OCI-LY3 (cell line): ENCODE results near the gene CARD11.

ENCODE experiments used
- EZH2phosphoT487 ChIP-seq: fragments of 200-600 bp; shearing (Covaris generic); IDR thresholded peaks from 2 replicates; pipeline ENCODE4 v1.6.1; 2018; ENCODE audit warnings: antibody characterized with exemption, mixed run types, low read depth
- TF ChIP-seq, protein P1 (sequence below): fragments of 200-600, 300-600 bp; sonication (generic); IDR thresholded peaks from 2 replicates; pipeline ENCODE4 v1.5.1; 2014; ENCODE audit warnings: antibody characterized with exemption, low read length, low read depth

DNA sequence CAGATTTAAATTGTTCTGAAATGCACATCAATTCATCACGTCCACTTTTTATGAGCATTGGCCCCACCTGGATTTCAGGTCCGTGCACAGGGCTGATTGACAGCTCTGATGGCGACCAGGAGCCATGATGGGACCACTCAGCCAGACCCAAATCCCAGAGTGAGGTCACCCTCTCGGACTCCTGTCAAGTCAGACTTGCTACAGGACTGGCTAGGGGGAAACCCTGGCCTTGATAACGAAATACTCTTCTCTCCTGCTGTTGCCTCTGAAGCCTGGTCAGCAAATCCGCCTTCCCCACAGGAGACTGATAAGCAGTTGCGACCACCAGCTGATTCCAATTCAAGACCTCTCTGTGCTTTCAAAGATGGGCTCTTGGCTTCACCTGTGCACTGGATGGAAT is 76.4 kb downstream of the CARD11 start:
- TF ChIP-seq, protein P1, sequence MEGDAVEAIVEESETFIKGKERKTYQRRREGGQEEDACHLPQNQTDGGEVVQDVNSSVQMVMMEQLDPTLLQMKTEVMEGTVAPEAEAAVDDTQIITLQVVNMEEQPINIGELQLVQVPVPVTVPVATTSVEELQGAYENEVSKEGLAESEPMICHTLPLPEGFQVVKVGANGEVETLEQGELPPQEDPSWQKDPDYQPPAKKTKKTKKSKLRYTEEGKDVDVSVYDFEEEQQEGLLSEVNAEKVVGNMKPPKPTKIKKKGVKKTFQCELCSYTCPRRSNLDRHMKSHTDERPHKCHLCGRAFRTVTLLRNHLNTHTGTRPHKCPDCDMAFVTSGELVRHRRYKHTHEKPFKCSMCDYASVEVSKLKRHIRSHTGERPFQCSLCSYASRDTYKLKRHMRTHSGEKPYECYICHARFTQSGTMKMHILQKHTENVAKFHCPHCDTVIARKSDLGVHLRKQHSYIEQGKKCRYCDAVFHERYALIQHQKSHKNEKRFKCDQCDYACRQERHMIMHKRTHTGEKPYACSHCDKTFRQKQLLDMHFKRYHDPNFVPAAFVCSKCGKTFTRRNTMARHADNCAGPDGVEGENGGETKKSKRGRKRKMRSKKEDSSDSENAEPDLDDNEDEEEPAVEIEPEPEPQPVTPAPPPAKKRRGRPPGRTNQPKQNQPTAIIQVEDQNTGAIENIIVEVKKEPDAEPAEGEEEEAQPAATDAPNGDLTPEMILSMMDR = no peak
- no peak for TF ChIP-seq EZH2phosphoT487
